GM18873 (cell line): ENCODE data around the gene ZNF597.

ENCODE experiments used
- ATAC-seq: cut with Tn5 transposase; IDR thresholded peaks from one replicate; pipeline ENCODE4 v1.9.1; 2021; ENCODE audit warnings: mild to moderate bottlenecking, moderate library complexity, moderate number of reproducible peaks; ENCODE audit not compliant: unreplicated experiment, low FRiP score

ZNF597 gene, protein sequence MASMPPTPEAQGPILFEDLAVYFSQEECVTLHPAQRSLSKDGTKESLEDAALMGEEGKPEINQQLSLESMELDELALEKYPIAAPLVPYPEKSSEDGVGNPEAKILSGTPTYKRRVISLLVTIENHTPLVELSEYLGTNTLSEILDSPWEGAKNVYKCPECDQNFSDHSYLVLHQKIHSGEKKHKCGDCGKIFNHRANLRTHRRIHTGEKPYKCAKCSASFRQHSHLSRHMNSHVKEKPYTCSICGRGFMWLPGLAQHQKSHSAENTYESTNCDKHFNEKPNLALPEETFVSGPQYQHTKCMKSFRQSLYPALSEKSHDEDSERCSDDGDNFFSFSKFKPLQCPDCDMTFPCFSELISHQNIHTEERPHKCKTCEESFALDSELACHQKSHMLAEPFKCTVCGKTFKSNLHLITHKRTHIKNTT

DNA sequence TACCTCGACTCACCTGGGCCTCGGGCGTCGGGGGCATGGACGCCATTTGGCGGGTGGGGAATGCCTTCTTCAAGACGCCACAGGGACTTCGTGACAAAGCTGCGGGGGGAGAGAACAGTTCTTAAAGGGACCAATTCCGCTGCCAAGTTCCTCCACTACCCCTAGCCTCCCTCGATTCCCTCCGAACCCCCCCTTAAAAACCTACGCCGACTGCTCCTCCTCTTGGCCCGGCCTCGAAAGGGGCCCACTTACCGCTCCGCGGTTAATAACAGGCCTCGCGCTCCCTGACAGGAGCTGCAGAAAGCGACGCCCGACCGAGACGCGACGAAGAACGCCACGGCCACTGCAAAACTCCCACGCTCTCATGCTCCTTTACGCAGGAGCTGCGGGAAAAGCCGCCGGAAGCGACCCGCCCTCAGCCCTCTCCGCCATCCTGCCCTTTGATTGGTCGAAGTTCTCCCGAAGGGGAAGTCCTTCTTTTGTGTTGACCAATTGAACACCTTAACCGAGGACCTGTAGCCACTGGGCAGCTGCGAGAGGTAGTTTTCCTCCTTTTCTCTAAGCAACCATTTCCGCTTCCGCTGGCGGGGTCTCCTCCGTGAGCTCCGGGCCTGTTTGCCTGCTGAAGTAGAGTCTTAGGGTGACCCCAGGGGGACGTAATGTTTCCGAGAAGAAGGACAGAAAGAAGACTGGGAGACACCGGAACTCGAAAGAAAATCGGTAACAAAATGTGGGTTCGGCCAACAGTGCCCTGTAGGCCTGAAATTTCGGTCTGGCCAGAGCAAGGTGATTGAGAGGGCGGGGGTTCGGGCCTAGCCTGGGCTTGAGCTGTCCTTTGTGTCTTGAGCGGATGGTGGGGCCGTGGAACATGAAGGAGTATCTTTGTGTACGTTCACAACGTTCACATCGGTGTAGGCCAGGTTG is at the start of gene ZNF597, which contains the start of gene NAA60:
TSS of gene ZNF597 (minus strand) at position 397 of the 924 bp plus-strand sequence. CDS start at position 46, 351 bp downstream.
TSS of gene NAA60 (plus strand) at position 573 of the 924 bp plus-strand sequence. CDS start 32,548 bp downstream, outside the sequence.
- no peak for ATAC-seq

- no peak for ATAC-seq
These were observed 49.1 kb upstream of the ZNF597 start for GRCh38 chr16:3492356-3492755.

GRCh38 chr16:3490911-3491629 is 47.8 kb upstream of the ZNF597 start:
- no peak for ATAC-seq

GRCh38 chr16:3488801-3489200 is 45.5 kb upstream of the ZNF597 start:
- ATAC-seq = no peak

- no peak for ATAC-seq
These were observed 44.5 kb upstream of the ZNF597 start for GRCh38 chr16:3487521-3488410.

DNA sequence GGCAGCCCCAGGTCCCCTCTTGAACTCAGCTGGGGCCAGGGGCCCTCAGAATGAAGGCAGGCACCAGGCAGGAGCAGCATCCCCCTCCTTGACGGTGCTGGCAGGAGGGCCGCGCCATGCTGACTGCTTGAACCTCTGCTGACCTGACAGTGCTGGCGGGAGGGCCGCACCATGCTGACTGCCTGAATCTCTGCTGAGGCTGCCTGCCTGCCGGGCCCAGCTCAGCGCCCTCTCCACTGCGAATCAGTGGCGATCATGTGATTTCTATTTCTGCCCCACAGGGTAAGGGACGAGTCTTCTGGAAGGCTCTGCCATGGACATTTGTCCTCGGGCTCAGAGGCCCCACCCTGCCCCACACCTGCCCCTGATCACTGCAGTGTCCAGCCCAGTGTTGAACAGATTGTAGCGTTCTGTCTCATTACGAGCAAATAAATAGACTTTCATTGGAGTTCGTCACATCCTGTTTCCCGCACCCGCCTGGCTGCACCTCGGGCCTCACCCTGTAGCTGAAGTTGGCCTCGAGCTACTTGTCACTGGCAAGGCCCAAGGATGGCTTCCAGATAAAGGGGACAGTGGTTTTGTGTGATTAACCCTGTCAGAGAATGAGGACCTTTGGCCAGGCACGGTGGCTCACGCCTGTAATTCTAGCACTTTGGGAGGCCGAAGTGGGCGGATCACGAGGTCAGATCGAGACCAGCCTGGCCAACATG is 43.4 kb upstream of the ZNF597 start:
- ATAC-seq = no peak

- ATAC-seq = no peak
These were observed 42.7 kb upstream of the ZNF597 start for GRCh38 chr16:3485821-3486505.

DNA sequence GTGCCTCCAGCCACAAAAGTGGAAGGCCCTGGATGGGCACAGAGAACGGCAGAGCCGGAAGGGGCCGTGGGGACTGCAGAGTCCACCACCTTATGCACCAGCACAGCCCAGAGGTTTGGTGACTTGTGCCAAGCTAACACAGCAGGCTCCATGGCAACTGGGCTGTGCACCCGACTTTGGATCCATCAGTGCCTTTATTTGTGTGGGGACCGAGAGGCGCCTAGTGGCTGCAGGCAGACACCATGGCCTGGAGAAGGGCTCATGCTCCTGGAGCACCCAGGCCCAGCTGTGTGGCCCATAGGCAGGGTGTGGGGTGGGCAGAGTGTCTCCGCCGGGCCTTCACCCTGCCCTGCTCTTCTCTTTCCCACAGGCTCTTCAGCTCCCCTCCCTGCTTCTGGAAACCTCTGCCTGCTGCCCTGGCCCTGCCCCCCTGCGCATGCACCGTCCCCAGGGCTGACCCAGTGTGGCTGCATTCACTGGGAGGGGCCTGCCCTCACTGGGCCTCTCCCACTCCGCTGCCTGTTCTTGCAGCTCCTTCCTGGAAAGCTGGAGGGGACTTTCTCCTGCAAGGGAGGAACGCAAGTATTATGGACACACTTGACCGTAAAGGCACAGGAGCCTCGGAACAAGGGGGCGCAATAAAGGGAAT is 41.9 kb upstream of the ZNF597 start:
- no peak for ATAC-seq

GRCh38 chr16:3484318-3485096 is 41.2 kb upstream of the ZNF597 start:
- no peak for ATAC-seq

DNA sequence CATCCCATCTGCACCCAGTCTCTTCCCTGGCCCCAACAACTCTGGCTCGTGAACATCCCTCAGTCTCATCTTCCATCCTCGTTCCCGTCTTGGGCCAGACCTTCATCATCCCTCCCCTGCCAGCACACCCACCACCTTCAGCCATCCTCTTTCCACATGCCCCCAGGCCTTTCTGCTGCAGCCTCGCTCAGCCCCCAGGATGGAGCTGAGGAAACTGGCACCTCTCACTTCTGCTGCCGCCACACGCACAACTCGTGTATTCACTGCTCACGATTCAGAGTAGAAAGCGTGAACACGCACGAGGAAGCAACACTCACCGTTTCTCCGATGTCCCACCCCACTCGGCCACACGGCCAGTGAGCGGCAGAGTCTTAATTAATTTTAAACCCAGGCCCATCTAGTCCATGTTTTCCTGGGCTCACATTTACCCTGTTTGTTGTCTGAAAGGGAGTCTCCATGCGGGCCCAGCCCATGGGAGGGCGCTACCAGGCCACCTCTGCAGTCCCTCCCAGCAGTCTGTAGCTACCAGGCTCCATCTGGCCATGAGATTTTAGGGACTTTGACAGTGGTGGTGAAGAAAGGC is 39.4 kb upstream of the ZNF597 start:
- ATAC-seq = no peak

DNA sequence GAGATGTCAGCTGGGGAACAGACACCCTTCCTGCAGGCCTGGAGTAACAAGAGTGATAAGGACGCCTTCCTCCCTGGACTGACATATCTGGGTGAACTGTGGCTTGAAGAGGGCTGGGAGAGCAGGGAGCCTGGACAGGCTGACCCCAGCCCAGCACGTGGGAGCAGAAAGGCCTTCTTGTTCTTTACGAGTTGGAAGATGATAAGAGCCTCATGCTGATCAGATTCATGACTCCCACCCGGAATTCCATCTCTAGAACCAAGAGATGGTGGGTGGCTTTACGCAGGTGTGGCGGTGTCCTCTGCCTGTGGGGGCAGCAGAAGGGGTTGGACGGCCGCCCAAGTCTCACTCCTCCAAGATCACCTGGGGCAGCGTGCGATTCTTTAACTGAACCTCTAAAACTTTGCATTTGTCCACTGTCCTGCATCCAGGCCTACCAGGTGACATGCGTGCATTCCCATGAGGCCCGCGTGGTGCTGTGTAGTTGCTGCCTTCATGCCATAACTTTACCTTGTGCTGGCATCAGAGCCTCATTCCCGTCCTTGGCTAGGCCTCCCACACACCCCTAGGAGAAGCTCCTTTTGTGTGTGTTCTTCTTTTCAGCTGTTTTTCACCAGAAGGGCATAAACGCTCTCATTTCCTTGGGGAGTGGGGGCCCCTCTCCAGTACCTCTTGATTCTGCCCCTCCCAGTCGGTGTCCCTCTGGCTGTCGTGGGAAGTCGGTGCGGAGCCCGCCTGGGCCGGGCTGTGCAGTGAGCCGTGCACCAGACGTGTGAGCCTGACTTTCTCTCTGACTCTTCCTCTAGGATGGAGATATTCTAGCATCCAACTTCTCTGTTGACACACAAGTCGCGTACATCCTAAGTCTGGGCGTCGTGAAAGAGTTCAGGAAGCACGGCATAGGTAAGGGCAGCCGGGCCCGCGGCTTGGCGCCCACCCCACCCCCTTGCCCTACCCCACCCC is 38.7 kb upstream of the ZNF597 start:
- ATAC-seq = no peak

DNA sequence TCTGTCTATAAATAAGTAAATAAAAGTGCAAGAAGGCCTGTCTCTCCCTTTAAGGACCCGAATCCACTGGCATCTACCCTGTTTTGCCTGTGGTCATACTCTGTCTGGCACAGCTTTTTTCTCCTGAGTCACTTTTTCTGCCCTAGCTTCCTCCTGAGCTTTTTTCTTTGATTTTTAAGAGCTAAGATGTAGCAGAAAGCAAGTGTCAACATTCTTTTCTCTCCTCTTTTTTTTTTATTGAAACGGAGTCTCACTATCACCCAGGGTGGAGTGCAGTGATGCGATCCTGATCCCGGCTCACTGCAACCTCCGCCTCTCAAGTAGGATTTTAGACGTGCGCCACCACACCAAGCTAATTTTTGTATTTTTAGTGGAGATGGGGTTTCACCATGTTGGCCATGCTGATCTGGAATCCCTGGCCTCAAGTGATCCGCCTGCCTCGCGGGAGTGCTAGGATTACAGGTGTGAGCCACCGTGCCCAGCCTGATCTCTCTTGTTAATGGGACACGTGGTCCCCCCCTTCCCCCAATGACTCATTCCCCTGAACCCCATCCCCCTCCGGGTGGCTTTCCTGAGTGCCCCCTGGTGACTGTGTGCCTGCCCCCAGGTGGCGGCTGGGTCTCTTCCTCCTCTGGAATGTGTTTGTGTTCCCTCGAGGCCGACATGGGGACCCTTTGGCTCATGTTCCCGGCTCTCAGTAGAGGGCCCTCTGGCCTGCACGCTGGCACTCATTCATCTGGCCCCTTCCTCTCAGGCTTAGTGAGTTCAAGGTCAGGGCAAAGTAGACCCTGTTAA is 37.8 kb upstream of the ZNF597 start:
- ATAC-seq = no peak

- ATAC-seq = no peak
These were observed 36.4 kb upstream of the ZNF597 start for GRCh38 chr16:3479654-3480216.

DNA sequence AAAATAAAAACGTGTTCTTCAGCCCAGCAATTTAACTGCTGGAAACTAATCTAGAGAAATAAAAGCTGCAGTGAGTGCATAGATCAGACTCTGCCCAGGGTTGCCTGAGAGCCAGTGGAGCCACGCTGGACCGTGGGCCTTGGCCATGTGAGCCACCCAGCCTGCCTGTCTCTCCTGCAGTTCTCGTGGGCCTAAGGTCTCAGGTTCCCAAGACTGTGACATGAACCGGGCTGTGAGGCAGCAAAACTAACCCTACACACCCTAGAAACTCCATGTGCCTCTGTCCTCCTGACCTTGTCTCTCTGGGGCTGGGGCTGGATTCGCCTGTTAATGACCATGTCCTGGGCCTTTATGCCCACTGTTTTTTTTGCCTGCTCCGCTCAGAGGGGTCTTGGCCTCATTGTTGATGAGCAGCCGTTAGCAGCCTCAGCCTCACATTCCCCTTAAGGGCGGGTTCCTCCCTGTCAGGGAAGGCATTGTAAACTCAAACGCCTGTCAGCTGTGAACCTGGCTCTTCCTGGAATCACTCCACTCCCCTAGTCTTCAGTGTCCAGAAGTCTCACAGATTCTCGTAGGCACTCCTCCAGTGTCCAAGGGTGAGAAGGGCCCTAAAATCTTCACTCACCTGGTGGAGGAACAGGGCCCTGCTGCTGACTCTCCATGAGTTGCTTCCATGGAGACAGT is 35.1 kb upstream of the ZNF597 start:
- ATAC-seq = no peak
